Activated CD8-positive, alpha-beta memory T cell treated with anti-CD3 and anti-CD28 coated beads for 48 hours (primary cell): ENCODE results near the gene ITGB1.

ENCODE experiments used
- DNase-seq, 3 experiments: peaks; one replicate each; pipeline ENCODE4 v3.0.0-alpha.2; 2020; ENCODE audit warnings: low read depth in 2 of 3, low spot score in 2 of 3

The ITGB1 gene

GRCh38 chr10:32889631-32890212 lies 68.3 kb downstream of the ITGB1 start:
- DNase-seq = no peak

GRCh38 chr10:32888161-32888927 lies 69.7 kb downstream of the ITGB1 start:
- DNase-seq = no peak

GRCh38 chr10:32887481-32887880 lies 70.5 kb downstream of the ITGB1 start:
- DNase-seq = no peak

GRCh38 chr10:32882076-32882475 lies 76.0 kb downstream of the ITGB1 start:
- DNase-seq = no peak

GRCh38 chr10:32878646-32879045 lies 79.4 kb downstream of the ITGB1 start:
- no peak for DNase-seq

- DNase-seq = no peak
These were observed 80.1 kb downstream of the ITGB1 start for GRCh38 chr10:32877915-32878314.

- no peak for DNase-seq
These were observed 92.9 kb downstream of the ITGB1 start for GRCh38 chr10:32865170-32865569.

- DNase-seq = no peak
These were observed 103.6 kb downstream of the ITGB1 start for GRCh38 chr10:32854435-32854834.

GRCh38 chr10:32851301-32851700 lies 106.7 kb downstream of the ITGB1 start:
- DNase-seq = no peak
